ENCODE results near the gene RIPOR3. TPM values are rescaled to one million over a fixed set of nuclear protein-coding genes. Genes with fewer than 3 reads are reported as not detected.

The RIPOR3 gene
- total RNA-seq, 1 donor from 2014 or later: 15.1 TPM

GRCh38 chr20:50550531-50550930 is 140.8 kb downstream of the RIPOR3 start:
- H3K4me1 ChIP-seq: peaks cover under 1 to 8% of the 10 kb centered on the region in 2 donors
- no peak overlapping the region for H3K27ac ChIP-seq
- TF ChIP-seq, protein P1, sequence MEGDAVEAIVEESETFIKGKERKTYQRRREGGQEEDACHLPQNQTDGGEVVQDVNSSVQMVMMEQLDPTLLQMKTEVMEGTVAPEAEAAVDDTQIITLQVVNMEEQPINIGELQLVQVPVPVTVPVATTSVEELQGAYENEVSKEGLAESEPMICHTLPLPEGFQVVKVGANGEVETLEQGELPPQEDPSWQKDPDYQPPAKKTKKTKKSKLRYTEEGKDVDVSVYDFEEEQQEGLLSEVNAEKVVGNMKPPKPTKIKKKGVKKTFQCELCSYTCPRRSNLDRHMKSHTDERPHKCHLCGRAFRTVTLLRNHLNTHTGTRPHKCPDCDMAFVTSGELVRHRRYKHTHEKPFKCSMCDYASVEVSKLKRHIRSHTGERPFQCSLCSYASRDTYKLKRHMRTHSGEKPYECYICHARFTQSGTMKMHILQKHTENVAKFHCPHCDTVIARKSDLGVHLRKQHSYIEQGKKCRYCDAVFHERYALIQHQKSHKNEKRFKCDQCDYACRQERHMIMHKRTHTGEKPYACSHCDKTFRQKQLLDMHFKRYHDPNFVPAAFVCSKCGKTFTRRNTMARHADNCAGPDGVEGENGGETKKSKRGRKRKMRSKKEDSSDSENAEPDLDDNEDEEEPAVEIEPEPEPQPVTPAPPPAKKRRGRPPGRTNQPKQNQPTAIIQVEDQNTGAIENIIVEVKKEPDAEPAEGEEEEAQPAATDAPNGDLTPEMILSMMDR (IDR thresholded peaks at IDR 0.05): no peak
- no peaks in the 10 kb centered on the region for H3K27me3 ChIP-seq
- H3K9me3 ChIP-seq: no peaks in the 10 kb centered on the region
- peaks cover 0 to 9% of the 10 kb centered on the region in 2 donors for H3K36me3 ChIP-seq
- DNase-seq (ENCODE audit: low spot score in 2 of 2): no peak
- no peak overlapping the region for H3K4me3 ChIP-seq
- intact Hi-C loops (cut with DNase I): no loop called here

DNA sequence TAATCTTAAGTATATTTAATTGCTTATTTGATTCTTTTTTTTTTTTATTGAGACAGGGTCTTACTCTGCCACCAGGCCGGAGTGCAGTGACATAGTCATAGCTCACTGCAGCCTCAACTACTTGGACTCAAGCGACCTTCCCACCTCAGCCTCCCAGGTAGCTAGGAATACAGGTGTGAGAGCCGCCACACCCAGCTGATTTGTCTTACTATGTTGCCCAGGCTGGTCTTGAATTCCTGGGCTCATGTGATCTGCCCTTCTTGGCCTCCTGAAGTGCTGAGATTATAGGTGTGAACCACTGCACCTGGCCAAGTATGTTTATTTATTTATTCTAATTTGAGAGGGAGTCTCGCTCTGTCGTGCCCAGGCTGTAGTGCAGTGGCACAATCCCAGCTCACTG is 142.9 kb downstream of the RIPOR3 start:
- Histone ChIP-seq H3K9me3 (no peaks in the 10 kb centered on the region), H3K4me3 (no peak overlapping the region), H3K4me1 (peaks cover 3 to 9% of the 10 kb centered on the region in 2 donors), H3K36me3 (peaks cover 0 to 9% of the 10 kb centered on the region in 2 donors), H3K27me3 (no peaks in the 10 kb centered on the region), H3K27ac (no peak overlapping the region)
- TF ChIP-seq, protein P1 (IDR thresholded peaks at IDR 0.05): no peak
- intact Hi-C loops (cut with DNase I): no loop called here
- DNase-seq (ENCODE audit: low spot score in 2 of 2): no peak

GRCh38 chr20:50547964-50548363 is 143.4 kb downstream of the RIPOR3 start:
- Histone ChIP-seq H3K27me3 (no peaks in the 10 kb centered on the region), H3K4me1 (peaks cover 3 to 14% of the 10 kb centered on the region in 2 donors), H3K36me3 (peaks cover 0 to 9% of the 10 kb centered on the region in 2 donors), H3K27ac (no peak overlapping the region), H3K4me3 (no peak overlapping the region), H3K9me3 (no peaks in the 10 kb centered on the region)
- intact Hi-C loops (cut with DNase I): no loop called here
- DNase-seq (ENCODE audit: low spot score in 2 of 2): no peak
- TF ChIP-seq, protein P1 (IDR thresholded peaks at IDR 0.05): no peak

GRCh38 chr20:50546729-50547314 is 144.5 kb downstream of the RIPOR3 start:
- H3K36me3 ChIP-seq: peaks cover 0 to 9% of the 10 kb centered on the region in 2 donors
- peaks cover 8 to 24% of the 10 kb centered on the region in 2 donors for H3K4me1 ChIP-seq
- TF ChIP-seq, protein P1 (IDR thresholded peaks at IDR 0.05): no peak
- no peak overlapping the region for H3K4me3 ChIP-seq
- H3K9me3 ChIP-seq: no peaks in the 10 kb centered on the region
- H3K27me3 ChIP-seq: no peaks in the 10 kb centered on the region
- H3K27ac ChIP-seq: no peak overlapping the region
- DNase-seq (ENCODE audit: low spot score in 2 of 2): no peak
- intact Hi-C loops (cut with DNase I): no loop called here

DNA sequence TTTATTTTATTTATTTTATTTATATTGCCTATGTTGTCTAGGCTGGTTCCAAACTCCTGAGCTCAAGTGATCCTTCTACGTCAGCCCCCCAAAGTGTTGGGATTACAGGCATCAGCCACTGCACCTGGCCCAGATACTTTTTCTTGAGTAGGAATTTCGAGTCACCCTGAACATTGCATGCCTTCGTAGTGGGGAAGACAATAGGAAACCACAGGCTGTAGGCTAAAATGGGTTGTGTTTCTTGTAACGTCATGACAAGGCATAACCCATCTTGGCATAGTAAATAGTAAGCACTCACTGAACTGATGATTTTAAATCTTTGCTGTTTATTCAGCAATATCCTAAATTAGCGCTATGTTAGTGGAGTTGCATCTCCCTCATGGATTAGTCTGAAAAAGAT is 146.2 kb downstream of the RIPOR3 start:
- no peak overlapping the region for H3K4me3 ChIP-seq
- no peak for DNase-seq (ENCODE audit: low spot score in 2 of 2)
- H3K4me1 ChIP-seq: peaks cover 16 to 38% of the 10 kb centered on the region in 2 donors
- H3K27me3 ChIP-seq: no peaks in the 10 kb centered on the region
- intact Hi-C loops (cut with DNase I): no loop called here
- H3K27ac ChIP-seq: no peak overlapping the region
- TF ChIP-seq, protein P1 (IDR thresholded peaks at IDR 0.05): no peak
- H3K9me3 ChIP-seq: no peaks in the 10 kb centered on the region
- H3K36me3 ChIP-seq: peaks cover 0 to 9% of the 10 kb centered on the region in 2 donors
